K562 (cell line): ENCODE data around the gene SKOR1. TPM values are rescaled to one million over a fixed set of nuclear protein-coding genes. Genes with fewer than 3 reads are reported as not detected.

Experiments
- ATAC-seq: fragments of 200-7000 bp; cut with Tn5 transposase; 3 replicates; pipeline ENCODE4 v1.9.1; 2020; ENCODE audit warnings: moderate library complexity
- BruUV-seq: library from RNA; stranded (reverse); fragments of 400-500 nt; replicated peaks from 2 replicates; lab custom pipeline; 2021; lab: Mats Ljungman, UMichigan
- CTCF ChIA-PET: fragments of 300-600 bp; formaldehyde crosslinking; extraction: SDS; loops from one replicate; lab custom pipeline; 2021; ENCODE audit warnings: low intra/inter-chr PET ratio; lab: Yijun Ruan, JAX
- POLR2A ChIA-PET: fragments of 300-600, 350-650 bp; sonication (Branson Sonifier 250); formaldehyde crosslinking; extraction: SDS; loops from one replicate; lab custom pipeline; 2021; ENCODE audit warnings: antibody characterized with exemption, inconsistent platforms; lab: Yijun Ruan, JAX
- DNase-seq, 4 experiments: peaks; one replicate each; pipeline versions ENCODE4 v3.0.0 to v3.0.0-alpha.2; 2011 to 2018; ENCODE audit warnings: low spot score in 3 of 4, mixed read lengths in 3 of 4; ENCODE audit errors: extremely low read depth in 1 of 4
- FAIRE-seq: peaks from 2 replicates; lab custom pipeline; 2011; peaks lifted over from hg19 to GRCh38; lab: Jason Lieb, UNC
- H2AFZ ChIP-seq: 2 replicates; pipeline ENCODE4 v1.6.0; 2011; ENCODE audit warnings: low read depth, low read length, control low read depth, inconsistent platforms
- H3K27ac ChIP-seq: fragments of 200-600 bp; 3 replicates; pipeline ENCODE4 v1.8.0; 2011; ENCODE audit warnings: low read depth, mild to moderate bottlenecking, control low read depth, inconsistent platforms, low read length, moderate library complexity, mixed read lengths; ENCODE audit errors: extremely low read depth
- H3K27me3 ChIP-seq, 2 experiments: fragments of 300-600 bp in 1 of 2; 2 replicates in 1 of 2; 3 replicates in 1 of 2; pipeline versions ENCODE4 v1.6.0 to v1.8.0; 2011; ENCODE audit warnings: inconsistent platforms in 2 of 2, low read length in 2 of 2, mild to moderate bottlenecking in 1 of 2, mixed read lengths in 1 of 2, moderate library complexity in 1 of 2; ENCODE audit not compliant: control insufficient read depth in 2 of 2, insufficient read depth in 2 of 2
- H3K36me3 ChIP-seq: fragments of 300-600 bp; 3 replicates; pipeline ENCODE4 v1.8.0; 2011; ENCODE audit warnings: mild to moderate bottlenecking, low read length, inconsistent platforms; ENCODE audit not compliant: control insufficient read depth, insufficient read depth
- H3K4me1 ChIP-seq, 2 experiments: fragments of 200-600 bp in 1 of 2; replicated peaks in 1 of 2; 2 replicates in 1 of 2; 3 replicates in 1 of 2; pipeline versions ENCODE4 v1.5.1 to v1.8.0; 2011; ENCODE audit warnings: inconsistent platforms in 2 of 2, low read length in 2 of 2, mild to moderate bottlenecking in 1 of 2, mixed read lengths in 1 of 2, moderate library complexity in 1 of 2; ENCODE audit not compliant: control insufficient read depth in 2 of 2, insufficient read depth in 2 of 2
- H3K4me2 ChIP-seq: 2 replicates; pipeline ENCODE4 v1.6.1; 2011; ENCODE audit warnings: low read length, control low read depth, inconsistent platforms, mixed read lengths; ENCODE audit not compliant: insufficient read depth
- H3K4me3 ChIP-seq: fragments of 200-600 bp; sonication (generic), shearing (Covaris generic); 2 replicates; pipeline ENCODE4 v1.5.1; 2016; ENCODE audit warnings: control low read depth, inconsistent platforms
- H3K79me2 ChIP-seq: fragments of 200-600 bp; 3 replicates; pipeline ENCODE4 v1.8.0; 2011; ENCODE audit warnings: low read length, inconsistent platforms; ENCODE audit not compliant: control insufficient read depth, insufficient read depth
- H3K9ac ChIP-seq, 2 experiments: 2 replicates each; pipeline versions ENCODE4 v1.6.0 to v1.6.1; 2011; ENCODE audit warnings: low read depth in 2 of 2, low read length in 2 of 2, control low read depth in 1 of 2, inconsistent platforms in 1 of 2, mild to moderate bottlenecking in 1 of 2, mixed read lengths in 1 of 2; ENCODE audit not compliant: insufficient read depth in 1 of 2
- H3K9me1 ChIP-seq: one replicate; pipeline ENCODE4 v1.6.0; 2011; ENCODE audit warnings: inconsistent platforms, mild to moderate bottlenecking, low read length, moderate library complexity; ENCODE audit not compliant: control insufficient read depth, insufficient read depth
- H3K9me3 ChIP-seq: replicated peaks from 2 replicates; pipeline ENCODE4 v1.5.1; 2011; ENCODE audit warnings: low read depth, low read length, inconsistent platforms; ENCODE audit not compliant: control insufficient read depth, insufficient read depth
- H4K20me1 ChIP-seq: replicated peaks from 2 replicates; pipeline ENCODE4 v1.6.1; 2011; ENCODE audit warnings: low read length, inconsistent platforms, mixed read lengths; ENCODE audit not compliant: control insufficient read depth, insufficient read depth
- ATF2 ChIP-seq: sonication (generic); formaldehyde crosslinking; IDR thresholded peaks from 2 replicates; pipeline ENCODE4 v1.8.1; 2022; ENCODE audit warnings: missing genetic modification reagents
- CHCHD3 ChIP-seq: fragments of 250-450 bp; sonication (Bioruptor Pico); IDR thresholded peaks from 2 replicates; pipeline ENCODE4 v2.1.2; 2022; ENCODE audit warnings: mild to moderate bottlenecking
- E2F1 ChIP-seq: sonication (generic); formaldehyde crosslinking; IDR thresholded peaks from 2 replicates; pipeline ENCODE4 v1.8.1; 2023; ENCODE audit warnings: mild to moderate bottlenecking, missing genetic modification reagents, moderate library complexity
- ESRRA ChIP-seq: fragments of 450-650 bp; IDR thresholded peaks from 2 replicates; pipeline ENCODE4 v1.6.1; 2014; ENCODE audit warnings: low read depth, mild to moderate bottlenecking, moderate library complexity, borderline replicate concordance
- HDAC3 ChIP-seq: fragments of 450-650 bp; IDR thresholded peaks from 2 replicates; pipeline ENCODE4 v1.6.1; 2018; ENCODE audit warnings: borderline replicate concordance, mild to moderate bottlenecking, moderate library complexity; ENCODE audit not compliant: partially characterized antibody
- SMARCA4 ChIP-seq: fragments of 450-650 bp; IDR thresholded peaks from 2 replicates; pipeline ENCODE4 v1.6.1; 2016
- SRF ChIP-seq, 2 experiments: fragments of 250-450, 450-650 bp in 1 of 2; sonication (Bioruptor Pico) in 1 of 2; sonication (generic) in 1 of 2; formaldehyde crosslinking; IDR thresholded peaks; 2 replicates each; pipeline versions ENCODE4 v1.5.0 to v1.5.1; 2020 to 2022; ENCODE audit warnings: mild to moderate bottlenecking in 1 of 2, missing genetic modification reagents in 1 of 2
- UBTF ChIP-seq, 2 experiments: IDR thresholded peaks; 2 replicates each; pipeline ENCODE4 v1.6.1; 2012; ENCODE audit warnings: improper control_type of control experiment in 2 of 2, low read depth in 2 of 2, low read length in 2 of 2, borderline replicate concordance in 1 of 2
- ZNF232 ChIP-seq: sonication (generic); formaldehyde crosslinking; IDR thresholded peaks from 2 replicates; pipeline ENCODE4 v1.8.0; 2022; ENCODE audit warnings: mild to moderate bottlenecking, missing genetic modification reagents
- ZNF655 ChIP-seq: fragments of 250-450 bp; sonication (Bioruptor Pico); IDR thresholded peaks from 2 replicates; pipeline ENCODE4 v1.5.0; 2021
- WGBS: fragments of 100-300 bp; shearing (Covaris generic); methylation state at CpG from one replicate; pipeline ENCODE4 v1.1.6; 2016; ENCODE audit warnings: low coverage, mixed read lengths; ENCODE audit not compliant: insufficient coverage; ENCODE audit errors: missing lambda C conversion rate; 5-methylcytosine and 5-hydroxymethylcytosine counted together
- in situ Hi-C: fragments of 300-500 bp; cut with MboI; formaldehyde crosslinking; loops from 4 replicates; pipeline ENCODE4 v1.15.0; 2018; ENCODE audit warnings: inconsistent platforms, mixed read lengths
- intact Hi-C: fragments of 100-400 bp; cut with micrococcal nuclease; formaldehyde crosslinking; loops from 2 replicates; pipeline ENCODE4 v1.14.2; 2022
- polyA plus RNA-seq, 8 experiments: library from polyadenylated mRNA; depleted of rRNA in 4 of 8; stranded (reverse) in 5 of 8; unstranded in 3 of 8; fragments of >200 nt; fragmentation: Nextera tagmentation in 2 of 8; fragmentation: Illumina TruSeq in 1 of 8; extraction: Ambion mirVana in 2 of 8; extraction: Trizol in 1 of 8; gene quantifications; 2 replicates each; pipeline versions ENCODE4 v1.2.1 to v1.2.3, GENCODE V29; 2011 to 2014; ENCODE audit warnings: inconsistent platforms in 1 of 8, missing spikeins in 1 of 8
- total RNA-seq, 7 experiments: library from RNA; depleted of rRNA in 6 of 7; stranded (reverse); fragments of >200 nt in 6 of 7; fragmentation: Illumina TruSeq in 2 of 7; extraction: Trizol in 2 of 7; gene quantifications; 2 replicates each; pipeline versions ENCODE4 v1.2.1 to v1.2.3, GENCODE V29; 2011 to 2021; ENCODE audit warnings: low replicate concordance in 1 of 7

SKOR1 gene
- total and polyA plus RNA-seq, 9 of the 15 experiments (the other 6 are each of a cell fraction or from before 2014, with no cell fraction given): 0.04 to 0.41 (median 0.09) TPM; not detected in 3

GRCh38 chr15:67839929-67840748 is 14.8 kb downstream of the SKOR1 start, which contains the start of gene RNU6-1 (continued):
- TF ChIP-seq ZNF655 (no peak), SRF (CRISPR knock-in tag; IDR thresholded peaks at IDR 0.05) (peak in 1 of 2 experiments; percentile 36; a peak in 1 of 4 replicates)

GRCh38 chr15:67840749-67841512 is 15.6 kb downstream of the SKOR1 start:
- Histone ChIP-seq H4K20me1 (no peaks in the 10 kb centered on the region), H2AFZ (peak overlapping the region; percentile 96), H3K4me1 (peaks cover 22 to 28% of the 10 kb centered on the region in 2 experiments), H3K27ac (peak overlapping the region; percentile 92), H3K9ac (peak overlapping the region; percentile 89 to 97), H3K4me3 (peak overlapping the region; percentile 66), H3K27me3 (peaks cover 0 to 2% of the 10 kb centered on the region in 2 experiments; a peak in 2 of 5 replicates), H3K9me3 (no peaks in the 10 kb centered on the region), H3K9me1 (no peaks in the 10 kb centered on the region), H3K4me2 (peak overlapping the region; percentile 85), H3K79me2 (no peaks in the 10 kb centered on the region), H3K36me3 (no peaks in the 10 kb centered on the region)
- peak; percentile 37 for FAIRE-seq
- in situ Hi-C loops (no loop called here), intact Hi-C loops (no loop called here)
- 14% methylated on average over 14 of the region's 17 CpGs for WGBS
- CTCF ChIA-PET: interaction anchor here (0.7 to 1.8 kb wide), 2 partner anchors 314 to 414 kb away, joined by 3 to 4 read pairs; no protein-coding TSS in a partner anchor
- no TSS peak for BruUV-seq
- peak; percentile 35 for ATAC-seq
- peak in 2 of 4 experiments; percentile 36 to 43 for DNase-seq
- POLR2A ChIA-PET: interaction anchor here (0.6 to 1.6 kb wide), 9 partner anchors 10 to 1034 kb away, joined by 3 to 5 read pairs (median 3); partner anchors contain the start of gene PIAS1
- TF ChIP-seq ZNF232 (no peak), SMARCA4 (no peak), ATF2 (CRISPR knock-in tag) (no peak), HDAC3 (no peak), E2F1 (no peak), CHCHD3 (CRISPR knock-in tag) (no peak), UBTF (IDR thresholded peaks at IDR 0.05; ENCODE audit: borderline replicate concordance in 1 of 2, low read depth in 2 of 2, low read length in 2 of 2) (0 out of 4 replicates have a peak, but pooled peaks of 1 of the 2 experiments have one; percentile 16), ESRRA (0 out of 2 replicates have a peak, but pooled peaks have one; percentile 14)
